HG02943 (cell line): ENCODE measurements around the gene A2M.

Experiments used
- ATAC-seq: cut with Tn5 transposase; IDR thresholded peaks from one replicate; pipeline ENCODE4 v1.9.1; 2021; ENCODE audit warnings: mild to moderate bottlenecking, low read depth, moderate library complexity; ENCODE audit not compliant: unreplicated experiment

The A2M gene

DNA sequence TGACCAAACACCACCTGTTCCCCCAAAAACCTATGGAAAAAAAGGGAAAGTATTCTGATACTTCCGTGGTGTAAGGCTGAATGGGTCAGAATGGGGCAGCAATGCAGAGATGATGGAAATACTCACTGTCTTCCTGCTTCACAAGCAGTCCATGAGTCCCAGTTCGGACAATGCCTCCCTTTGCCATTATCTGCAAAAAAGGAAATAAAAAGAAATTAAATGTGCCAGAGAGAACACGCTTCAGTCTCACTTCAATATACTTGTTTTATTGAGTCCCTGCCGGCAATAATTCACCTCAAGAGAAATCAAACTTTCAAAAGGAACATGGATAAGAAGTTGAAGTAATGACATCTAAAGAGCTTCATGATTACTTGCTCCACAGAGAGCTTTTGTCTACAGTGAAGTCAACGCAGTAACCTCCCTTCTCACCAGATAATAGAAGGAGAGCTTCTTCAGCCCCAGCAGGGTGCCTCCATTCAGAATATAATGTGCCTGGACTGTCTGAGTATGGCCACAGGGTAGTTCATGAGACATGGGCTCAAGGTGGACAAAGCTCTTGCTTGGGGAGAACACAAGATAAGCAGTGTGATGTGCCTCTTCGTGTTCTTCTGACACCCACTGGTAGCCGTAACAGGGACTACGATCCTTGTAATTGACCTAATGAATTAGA, 14.6 kb downstream of the A2M start:
- ATAC-seq = no peak

DNA sequence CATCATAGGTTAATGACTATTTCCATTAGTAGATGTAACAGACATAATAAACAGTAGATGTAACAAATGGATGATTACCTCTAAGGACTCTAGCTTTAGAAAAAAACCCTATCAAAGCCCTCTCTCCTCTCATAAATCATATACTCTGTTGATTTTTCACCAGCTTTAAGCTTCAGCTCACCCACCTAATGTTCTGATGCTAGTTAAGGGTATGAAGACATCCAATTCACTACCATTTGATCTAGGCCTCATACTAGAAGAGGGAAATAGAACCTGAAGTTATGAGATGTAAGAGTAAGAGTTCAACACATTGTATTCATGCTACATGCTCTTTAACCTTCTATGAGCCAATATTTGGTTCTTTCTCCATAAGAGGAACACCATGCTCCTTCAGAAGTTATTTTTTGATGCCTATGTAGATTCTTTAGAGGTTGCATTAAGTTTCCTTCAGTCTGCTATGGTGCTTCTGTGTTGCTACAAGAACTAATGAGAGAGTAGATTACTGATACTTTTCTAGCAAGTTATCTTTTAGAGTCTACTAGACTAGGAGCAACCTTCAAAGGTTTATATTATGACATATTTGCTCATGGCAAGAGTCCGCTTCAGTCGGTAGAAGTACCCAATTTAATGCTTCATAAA, 16.0 kb downstream of the A2M start:
- ATAC-seq = no peak

DNA sequence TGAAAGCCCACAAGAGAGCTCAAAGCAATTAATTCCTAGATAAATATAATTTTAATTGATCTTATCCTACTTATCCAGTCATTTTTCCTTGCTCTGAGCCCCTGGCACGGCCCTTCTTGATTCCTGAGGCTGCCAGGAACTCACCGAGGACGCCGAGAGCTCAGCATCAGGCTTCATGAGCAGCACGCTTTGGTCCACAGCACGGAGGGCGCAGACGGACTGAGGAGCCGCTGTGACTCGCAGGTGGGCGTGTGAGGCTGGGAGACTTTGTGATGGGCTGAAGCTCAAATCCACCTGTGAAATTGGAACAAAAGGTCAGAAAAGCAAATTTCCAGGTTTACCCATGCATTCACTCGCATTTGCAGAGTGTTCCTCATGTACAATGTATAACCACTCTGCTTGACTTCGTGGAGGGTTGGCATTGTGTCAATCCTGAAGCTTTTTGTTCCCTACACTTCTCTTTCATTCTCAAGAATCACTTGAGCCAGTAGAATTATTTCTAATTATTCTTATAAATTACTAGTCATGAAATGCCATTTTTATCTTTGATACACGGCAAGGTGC, 17.2 kb downstream of the A2M start:
- no peak for ATAC-seq

DNA sequence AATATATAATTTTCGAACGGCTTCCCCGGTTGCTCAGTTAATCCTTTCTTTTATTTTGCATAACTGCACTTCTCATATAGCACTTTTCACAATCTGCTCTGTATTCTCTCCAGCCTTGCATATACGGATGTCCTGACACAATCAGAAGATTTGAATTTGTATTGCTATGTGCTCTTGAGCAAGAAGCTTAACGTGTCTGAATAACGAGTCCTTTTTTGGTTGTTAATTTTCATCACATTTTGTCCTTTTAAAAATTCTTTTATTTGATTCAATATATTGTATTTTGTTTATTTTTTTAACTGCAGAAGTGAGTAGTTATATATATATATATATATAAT, 17.6 kb downstream of the A2M start:
- ATAC-seq = no peak

DNA sequence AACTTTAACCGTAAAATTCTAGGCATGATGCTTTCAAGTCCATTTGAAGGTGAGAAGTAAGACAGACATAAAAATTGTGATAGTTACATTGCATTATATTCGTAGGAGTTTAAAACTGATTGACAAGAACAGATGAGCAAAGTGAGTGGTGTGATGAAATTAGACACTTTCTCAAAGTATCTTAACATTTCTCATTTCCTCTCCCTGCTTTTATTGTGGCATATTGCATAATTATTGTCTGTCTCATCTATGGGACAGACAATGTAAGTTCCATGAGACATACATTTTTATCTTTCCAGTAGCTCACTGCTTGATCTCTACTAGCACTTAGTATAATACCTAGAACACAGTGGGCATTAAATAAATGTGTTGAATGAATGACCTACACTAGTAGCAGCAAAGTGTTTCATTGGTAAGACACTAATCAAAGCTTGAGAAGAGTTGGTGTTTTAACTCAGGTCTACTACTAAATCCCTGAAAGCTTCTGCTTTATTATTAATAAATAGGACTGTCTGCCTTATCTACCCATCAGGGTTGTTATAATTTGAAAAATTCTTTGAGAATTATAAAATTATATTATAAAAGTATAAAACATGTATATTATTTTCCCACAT, 19.0 kb downstream of the A2M start:
- ATAC-seq = no peak

DNA sequence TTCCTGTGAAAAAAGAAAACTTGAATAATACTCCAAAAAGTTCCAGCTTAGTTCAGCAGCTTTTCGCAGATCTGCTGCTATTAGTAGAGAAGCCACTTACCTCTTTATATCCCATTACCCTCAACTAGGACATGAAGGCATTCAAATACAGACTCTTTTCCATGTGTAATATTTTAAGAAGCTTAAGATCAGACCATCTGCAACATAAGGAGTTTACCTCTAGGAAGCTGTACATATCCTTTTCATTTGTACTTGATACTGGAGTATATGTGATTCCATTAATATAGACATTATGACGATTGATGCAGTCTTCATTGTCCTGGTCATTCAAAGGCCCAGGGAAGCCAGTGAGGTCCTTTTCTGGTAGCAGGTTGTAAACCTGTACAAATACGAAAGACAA, 20.4 kb downstream of the A2M start:
- ATAC-seq = no peak

DNA sequence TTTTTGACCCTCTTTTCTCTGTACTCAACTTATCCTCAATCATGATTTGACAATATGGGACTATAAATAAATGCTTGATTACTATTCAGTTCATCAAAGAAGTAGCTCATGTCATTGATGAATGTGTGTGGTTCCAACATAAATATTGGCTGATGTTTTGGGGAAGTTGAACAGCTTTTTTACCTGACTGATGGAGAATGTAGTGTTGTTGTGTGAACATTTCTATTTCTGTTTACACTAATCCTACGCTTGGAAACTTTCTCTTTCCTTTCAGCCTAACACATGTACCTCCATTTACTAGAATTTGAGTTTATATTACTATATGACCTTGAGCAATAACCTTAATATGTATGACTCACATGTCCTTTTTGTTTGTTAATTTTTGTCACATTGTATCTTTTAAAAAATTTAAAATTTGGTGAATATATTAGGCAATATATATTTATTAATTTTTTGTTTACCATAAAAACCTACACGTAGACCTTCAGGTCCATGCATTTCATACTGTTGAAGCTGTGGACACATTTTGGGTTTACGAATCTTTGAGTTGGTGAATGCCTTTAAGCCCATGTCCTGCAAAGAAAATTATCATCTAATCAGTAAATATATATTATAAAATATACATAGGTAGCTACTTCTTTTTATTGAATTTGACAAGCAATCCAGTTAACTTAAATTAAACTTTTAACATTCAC, 21.1 kb downstream of the A2M start:
- no peak for ATAC-seq

DNA sequence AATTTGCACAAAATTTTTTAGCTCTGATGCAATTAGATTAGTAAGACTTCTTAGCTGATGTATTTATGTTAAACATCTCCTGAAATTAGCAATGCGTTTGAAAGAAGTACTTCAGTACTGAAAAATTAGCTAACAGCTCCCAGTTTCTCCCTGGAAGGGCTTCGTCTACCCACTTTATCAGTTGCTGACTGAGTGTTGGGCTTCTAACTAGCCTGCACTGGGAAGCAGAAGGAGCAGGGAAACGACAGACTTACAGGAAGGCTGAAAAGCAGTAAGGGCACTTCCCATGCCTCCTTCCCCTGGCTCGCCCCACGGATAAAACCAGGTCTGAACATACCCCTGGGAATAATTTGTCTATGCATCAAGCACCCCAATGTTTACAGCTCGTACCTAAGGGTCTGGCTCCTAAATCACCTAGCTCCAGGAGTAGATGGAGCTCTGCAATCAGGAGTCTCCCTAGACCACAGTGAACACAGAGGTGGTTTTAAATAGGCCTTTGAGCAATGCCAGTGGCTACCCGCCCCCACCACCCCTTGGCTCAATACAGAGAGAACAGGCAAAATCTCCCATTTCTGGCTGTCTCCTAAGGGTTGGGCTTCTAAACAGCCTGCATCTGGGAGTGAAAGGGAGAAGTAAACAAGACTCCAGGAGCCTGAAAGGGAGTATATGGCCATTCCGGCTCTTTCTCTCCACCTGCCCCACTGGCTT, 23.7 kb downstream of the A2M start:
- ATAC-seq = no peak

DNA sequence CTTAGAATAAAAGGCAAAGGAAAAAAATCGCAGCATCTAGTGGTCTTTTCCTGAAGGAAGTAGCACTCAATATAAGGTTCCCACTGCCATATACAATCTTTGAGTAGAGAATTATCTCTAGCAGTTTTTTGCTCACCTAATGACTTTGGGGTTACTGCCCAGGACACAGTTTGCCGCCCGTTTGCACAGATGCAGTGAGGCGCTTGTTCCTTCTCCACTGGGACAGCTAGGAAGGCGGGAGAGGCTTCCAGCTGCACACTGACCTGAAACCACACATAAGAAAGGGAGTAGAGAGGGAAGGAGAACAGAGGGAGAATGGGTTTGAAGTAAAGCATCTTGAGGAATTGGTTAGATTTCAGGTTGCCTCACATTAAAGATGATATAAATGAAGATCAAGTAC, 25.5 kb downstream of the A2M start:
- ATAC-seq = no peak

DNA sequence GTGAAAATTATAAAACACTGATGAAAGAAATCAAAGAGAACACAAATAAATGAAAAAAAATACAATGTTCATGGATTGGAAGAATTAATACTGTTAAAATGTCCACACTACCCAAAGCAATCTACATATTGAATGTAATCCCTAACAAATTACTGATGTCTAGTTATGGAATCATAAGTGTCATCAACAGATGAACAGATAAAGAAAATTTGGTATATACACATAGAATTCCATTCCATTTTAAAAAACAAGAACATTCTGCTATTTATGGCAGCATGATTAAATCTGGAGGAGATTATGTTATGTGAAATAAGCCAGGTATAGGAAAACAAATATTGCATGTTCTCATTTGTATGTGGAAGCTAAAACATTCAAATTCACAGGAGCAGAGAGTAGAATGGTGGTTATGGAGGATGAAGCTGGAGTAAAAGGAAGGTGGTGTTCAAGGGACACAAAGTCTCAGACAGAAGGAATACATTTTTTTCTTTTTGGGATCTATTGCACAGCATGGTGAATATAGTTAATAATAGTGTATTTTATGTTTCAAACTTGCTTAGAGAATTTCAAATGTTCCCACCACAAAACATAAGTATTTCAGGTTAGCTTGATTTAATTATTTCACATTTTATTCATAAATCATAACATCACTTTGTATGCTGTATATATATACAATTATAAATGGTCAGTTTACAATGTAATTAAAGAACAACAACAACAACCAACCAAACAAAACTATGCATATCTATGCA, 28.5 kb downstream of the A2M start:
- no peak for ATAC-seq

DNA sequence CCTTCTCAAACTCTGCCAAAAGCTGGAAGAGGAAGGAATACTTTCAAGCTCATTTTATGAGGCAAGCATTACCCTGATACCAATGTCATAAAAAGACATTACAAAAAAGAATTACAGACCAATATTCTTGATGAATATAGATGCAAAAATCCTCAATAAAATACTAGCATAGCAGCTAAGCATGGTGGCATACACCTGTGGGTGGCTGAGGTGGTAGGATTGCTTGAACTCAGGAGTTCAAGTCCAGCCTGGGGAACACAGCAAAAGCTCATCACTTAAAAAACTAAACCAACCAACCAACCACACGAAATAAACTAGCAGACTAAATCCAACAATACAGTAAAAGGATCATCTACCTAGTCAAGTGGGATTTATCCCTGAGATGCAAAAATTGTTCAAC, 29.6 kb downstream of the A2M start:
- ATAC-seq = no peak

DNA sequence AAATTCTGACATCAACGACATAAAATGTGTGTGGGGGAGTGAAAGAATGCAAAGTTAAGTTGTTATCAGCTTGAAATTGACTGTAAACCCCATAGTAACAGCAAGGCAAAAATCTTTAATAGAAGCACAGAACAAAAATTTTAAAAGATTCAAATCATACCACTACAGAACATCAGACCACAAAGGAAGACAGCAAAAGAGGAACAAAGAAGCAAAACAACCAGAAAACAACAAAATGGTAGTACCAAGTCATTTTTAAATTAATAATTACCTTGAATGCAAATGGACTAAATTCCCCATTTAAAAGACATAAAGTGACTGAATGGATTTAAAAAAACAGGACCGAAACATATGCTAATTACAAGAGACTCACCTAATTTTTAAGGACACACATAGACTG, 31.3 kb downstream of the A2M start:
- ATAC-seq = no peak

DNA sequence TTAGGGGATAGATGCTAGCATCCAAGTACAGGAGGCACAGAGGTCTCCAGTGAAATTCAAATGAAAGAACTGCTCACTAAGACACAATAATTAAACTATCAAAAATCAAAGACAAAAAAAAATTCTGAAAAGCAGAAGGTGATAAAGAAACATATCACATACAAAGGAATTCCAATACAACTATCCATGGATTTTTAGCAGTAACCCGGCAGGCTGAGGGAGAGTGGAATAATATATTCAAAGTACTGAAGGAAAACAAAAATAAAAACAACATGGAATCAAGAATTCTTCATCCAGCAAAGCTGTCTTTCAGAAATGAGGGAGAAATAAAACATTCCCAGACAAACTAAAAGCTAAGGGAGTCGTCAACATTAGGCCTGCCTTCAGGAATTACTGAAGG, 31.9 kb downstream of the A2M start:
- ATAC-seq = no peak

DNA sequence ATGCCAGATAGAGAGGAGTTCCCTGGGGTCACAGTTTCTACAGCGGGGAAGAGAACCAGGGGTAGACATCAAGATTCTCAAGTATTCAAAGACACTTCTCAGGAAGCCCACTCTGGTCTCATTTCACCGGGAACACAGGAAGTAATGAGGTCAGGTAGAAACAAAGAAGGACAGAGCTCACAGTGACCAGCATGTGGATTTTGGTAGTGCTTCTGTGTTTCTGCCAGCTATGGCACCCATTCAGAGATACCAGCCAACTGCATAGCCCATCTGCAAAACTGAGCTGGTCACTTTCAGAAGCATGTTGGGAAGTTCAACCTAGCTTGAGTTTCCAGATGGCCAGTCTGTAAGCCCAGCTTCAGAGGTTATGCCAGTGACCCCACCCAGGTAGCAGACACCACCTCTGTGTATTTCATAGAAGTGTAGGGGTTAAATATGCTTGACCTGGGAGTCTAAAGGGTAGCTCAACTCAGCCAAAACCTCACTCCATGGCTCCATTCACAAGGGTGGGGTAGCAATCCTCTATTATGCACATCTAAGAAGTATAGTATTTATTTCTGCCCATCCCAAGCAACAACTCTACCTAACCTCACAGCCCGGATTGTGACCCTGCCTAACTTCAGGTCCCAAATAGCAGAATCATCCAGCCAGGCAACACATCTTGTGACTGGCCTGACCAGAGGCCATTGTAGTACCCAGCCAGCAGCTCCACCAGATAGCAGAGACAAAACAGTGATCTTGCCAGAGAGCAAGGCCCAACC, 33.9 kb downstream of the A2M start:
- no peak for ATAC-seq

DNA sequence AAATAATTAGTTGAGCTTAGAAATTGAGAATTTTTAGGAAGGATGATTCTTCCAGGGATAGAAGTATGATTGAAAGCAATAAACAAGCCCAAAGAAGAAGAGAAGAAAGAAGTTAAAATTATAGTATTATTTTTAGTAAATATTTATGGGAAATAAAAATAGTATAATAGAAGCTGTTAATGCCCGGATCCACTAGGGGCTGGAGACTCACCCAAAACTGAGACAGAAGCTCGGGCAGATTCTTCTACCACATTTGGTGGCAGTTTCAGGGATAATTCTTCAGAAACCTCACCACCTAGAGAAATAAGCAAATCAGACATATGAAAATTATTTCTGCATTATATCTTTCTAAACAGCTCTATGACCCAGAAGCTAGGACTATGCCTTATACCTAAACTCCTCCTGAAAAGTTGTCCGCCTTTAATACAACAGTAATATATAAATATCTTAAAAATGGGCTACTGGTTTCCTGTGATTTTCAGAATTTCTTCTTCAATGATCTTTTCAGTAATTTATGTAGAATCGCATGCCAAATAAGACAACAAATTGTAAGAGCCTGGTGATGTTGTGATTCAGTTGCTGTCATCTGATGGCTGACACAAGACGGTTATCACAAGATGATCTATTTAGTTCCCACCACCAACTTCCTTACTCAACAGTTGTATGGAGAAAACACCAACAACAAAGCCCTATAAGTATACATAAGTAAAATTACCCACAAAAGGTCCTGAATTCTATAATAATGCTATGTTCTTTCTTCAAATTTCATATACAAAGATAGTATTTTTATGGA, 35.6 kb downstream of the A2M start:
- ATAC-seq = no peak

DNA sequence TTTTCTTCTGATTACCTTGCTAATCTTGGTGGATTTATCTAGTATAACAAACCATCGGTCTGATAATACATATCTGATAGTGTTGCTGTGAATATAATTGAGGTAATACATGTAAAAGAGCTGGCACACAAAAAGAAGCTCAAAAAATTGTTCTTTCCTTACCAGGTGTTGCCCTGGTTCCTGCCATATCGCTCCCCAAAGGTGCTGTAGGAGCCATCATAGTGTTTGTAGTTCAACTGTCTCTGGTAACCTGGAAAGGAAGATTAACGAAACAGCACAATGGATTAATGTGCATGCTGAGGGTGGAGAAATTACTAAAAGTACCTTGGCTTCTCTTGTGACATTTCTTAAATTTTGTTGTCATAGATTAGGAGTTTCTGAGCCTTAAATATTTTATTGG, 36.6 kb downstream of the A2M start:
- ATAC-seq = no peak

DNA sequence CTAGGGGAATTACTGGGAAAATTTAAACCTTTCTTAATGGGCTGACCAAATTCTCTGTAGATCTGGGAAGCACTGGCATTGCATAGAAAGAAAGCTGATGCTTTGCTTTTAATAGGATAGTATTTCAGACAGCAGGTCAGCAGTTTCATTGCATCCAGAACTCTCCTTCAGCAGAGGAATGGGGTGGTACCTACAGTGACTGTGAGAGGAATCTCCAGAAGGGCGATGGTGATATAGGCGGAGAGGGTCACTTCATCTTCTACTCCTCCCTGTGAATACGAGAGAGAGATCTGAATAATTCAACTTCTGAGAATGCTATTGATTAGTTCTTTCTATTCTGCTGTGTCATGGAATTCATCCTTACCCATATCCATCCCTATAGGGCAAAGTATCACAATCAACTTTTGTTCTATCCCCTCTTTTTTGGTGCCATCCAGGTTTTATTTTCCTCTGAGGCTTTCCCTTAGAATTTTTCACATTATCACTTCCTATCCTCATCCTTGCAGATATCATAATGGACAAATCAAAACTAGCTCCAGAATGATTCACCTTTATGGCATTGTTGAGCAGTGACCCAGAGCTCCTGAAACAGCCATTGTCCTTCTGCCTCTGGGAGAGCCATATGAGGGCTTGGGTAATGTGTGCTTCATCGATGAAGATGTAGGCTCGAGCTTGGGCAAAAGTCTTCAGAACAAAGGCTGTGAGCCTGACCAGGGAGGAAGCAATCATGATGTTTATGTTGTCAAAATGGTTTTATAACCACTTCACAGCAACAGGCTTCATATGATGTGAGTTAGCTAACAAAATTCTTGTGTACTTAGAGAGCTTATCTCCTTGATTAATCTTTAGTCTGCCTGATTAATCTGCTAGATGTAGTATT, 38.3 kb downstream of the A2M start:
- no peak for ATAC-seq

DNA sequence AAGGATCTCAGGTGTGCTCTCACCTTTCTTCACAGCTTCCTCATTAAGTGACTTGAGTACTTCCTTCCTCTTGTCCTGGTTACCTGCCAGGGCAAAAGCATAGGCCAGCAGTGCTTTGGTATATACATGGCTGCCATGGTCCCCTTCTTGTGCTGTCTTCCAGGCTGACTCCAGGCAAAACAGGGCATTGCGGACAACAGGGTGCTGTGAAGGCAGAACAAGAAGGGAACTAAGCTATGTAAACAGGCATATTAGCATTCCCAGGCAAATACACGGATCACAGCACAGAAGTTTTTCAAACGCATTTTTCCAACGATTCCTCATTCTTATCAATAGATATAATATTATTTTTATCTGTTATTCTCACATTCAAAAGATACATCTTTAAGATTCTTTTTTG, 39.0 kb downstream of the A2M start:
- no peak for ATAC-seq
